ENCODE data around the gene GRM8. TPM values are rescaled to one million over a fixed set of nuclear protein-coding genes. Genes with fewer than 3 reads are reported as not detected.

GRM8 gene
- polyA plus RNA-seq, 2 of the 4 experiments (the other 2 are of a cell fraction): 0.06 TPM; not detected in 1

DNA sequence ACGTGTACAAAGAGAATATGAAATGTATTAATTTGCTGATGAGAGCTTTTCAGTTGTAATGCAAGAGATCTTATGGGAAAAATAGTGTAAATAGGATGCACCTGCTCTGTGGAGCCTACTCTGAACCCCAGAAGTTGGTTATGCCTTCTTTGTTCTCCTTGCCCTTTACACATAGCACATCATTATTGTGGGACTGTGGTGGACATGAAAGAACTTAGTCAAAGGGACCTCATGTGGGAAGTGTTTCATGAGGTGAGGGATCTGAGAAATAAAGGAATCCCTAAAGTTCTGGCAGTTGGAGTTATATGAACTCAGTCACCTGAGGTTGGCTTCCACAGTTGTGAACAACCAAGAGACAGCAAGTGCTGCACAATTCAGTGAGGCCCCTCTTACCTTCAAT lies 66.1 kb downstream of the GRM8 start:
- ChIA-PET CTCF (no interaction called here), POLR2A (no interaction called here)
- FAIRE-seq: no peak
- H3K4me3 ChIP-seq: no peak overlapping the region
- no peak overlapping the region for H3K27ac ChIP-seq
- no peak overlapping the region for H3K4me2 ChIP-seq
- no peaks in the 10 kb centered on the region for H3K9me3 ChIP-seq
- ATAC-seq: no peak
- H3K4me1 ChIP-seq: no peaks in the 10 kb centered on the region
- TF ChIP-seq, protein P1, sequence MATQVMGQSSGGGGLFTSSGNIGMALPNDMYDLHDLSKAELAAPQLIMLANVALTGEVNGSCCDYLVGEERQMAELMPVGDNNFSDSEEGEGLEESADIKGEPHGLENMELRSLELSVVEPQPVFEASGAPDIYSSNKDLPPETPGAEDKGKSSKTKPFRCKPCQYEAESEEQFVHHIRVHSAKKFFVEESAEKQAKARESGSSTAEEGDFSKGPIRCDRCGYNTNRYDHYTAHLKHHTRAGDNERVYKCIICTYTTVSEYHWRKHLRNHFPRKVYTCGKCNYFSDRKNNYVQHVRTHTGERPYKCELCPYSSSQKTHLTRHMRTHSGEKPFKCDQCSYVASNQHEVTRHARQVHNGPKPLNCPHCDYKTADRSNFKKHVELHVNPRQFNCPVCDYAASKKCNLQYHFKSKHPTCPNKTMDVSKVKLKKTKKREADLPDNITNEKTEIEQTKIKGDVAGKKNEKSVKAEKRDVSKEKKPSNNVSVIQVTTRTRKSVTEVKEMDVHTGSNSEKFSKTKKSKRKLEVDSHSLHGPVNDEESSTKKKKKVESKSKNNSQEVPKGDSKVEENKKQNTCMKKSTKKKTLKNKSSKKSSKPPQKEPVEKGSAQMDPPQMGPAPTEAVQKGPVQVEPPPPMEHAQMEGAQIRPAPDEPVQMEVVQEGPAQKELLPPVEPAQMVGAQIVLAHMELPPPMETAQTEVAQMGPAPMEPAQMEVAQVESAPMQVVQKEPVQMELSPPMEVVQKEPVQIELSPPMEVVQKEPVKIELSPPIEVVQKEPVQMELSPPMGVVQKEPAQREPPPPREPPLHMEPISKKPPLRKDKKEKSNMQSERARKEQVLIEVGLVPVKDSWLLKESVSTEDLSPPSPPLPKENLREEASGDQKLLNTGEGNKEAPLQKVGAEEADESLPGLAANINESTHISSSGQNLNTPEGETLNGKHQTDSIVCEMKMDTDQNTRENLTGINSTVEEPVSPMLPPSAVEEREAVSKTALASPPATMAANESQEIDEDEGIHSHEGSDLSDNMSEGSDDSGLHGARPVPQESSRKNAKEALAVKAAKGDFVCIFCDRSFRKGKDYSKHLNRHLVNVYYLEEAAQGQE (IDR thresholded peaks at IDR 0.05): no peak
- no peak for TF ChIP-seq CBX8 (IDR thresholded peaks at IDR 0.05)
- TF ChIP-seq HDAC2 (IDR thresholded peaks at IDR 0.05): no peak
- TF ChIP-seq JUNB (IDR thresholded peaks at IDR 0.05): no peak
- TF ChIP-seq CBX2 (IDR thresholded peaks at IDR 0.05; ENCODE audit: borderline replicate concordance, low read depth): no peak
- TF ChIP-seq, protein P2, sequence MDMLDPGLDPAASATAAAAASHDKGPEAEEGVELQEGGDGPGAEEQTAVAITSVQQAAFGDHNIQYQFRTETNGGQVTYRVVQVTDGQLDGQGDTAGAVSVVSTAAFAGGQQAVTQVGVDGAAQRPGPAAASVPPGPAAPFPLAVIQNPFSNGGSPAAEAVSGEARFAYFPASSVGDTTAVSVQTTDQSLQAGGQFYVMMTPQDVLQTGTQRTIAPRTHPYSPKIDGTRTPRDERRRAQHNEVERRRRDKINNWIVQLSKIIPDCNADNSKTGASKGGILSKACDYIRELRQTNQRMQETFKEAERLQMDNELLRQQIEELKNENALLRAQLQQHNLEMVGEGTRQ (IDR thresholded peaks at IDR 0.05): no peak
- no peak for TF ChIP-seq EP300 (IDR thresholded peaks at IDR 0.05)
- TF ChIP-seq, protein P3, sequence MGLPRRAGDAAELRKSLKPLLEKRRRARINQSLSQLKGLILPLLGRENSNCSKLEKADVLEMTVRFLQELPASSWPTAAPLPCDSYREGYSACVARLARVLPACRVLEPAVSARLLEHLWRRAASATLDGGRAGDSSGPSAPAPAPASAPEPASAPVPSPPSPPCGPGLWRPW (IDR thresholded peaks at IDR 0.05): no peak
- TF ChIP-seq JUN (IDR thresholded peaks at IDR 0.05): no peak
- no peak for DNase-seq (ENCODE audit: low read depth in 1 of 2, low spot score in 1 of 2)
- WGBS (ENCODE audit: missing lambda C conversion rate): 3% methylated on average over 1 of the region's 1 CpG

DNA sequence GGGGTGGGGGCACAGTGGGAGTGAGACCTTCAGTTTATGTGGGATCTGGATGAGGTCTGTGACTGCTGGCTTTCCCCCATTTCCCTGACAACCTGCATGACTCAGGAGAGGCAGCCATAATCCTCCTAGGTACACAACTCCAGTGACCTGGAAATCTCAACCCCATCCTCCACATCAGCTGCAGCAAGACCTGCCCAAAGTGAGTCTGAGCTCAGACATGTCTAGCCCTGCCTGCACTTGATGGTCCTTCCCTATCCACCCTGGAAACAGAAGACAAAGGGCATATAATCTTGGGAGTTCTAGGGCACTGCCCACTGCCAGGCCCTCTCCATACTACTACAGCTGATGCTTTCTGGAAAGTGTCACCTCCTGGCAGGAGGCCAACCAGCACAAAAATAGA lies 75.6 kb downstream of the GRM8 start:
- H3K9me3 ChIP-seq: no peaks in the 10 kb centered on the region
- DNase-seq (ENCODE audit: low read depth in 1 of 2, low spot score in 1 of 2): no peak
- FAIRE-seq: no peak
- no peaks in the 10 kb centered on the region for H3K4me1 ChIP-seq
- CTCF ChIA-PET: no interaction called here
- TF ChIP-seq MAZ (IDR thresholded peaks at IDR 0.05; ENCODE audit: borderline replicate concordance, low read depth, low read length) (no peak), KDM1A (IDR thresholded peaks at IDR 0.05; ENCODE audit: low read depth) (no peak), FOXS1 (CRISPR knock-in tag; IDR thresholded peaks at IDR 0.05) (no peak), HOXA7 (CRISPR knock-in tag; IDR thresholded peaks at IDR 0.05) (no peak), CEBPB (IDR thresholded peaks at IDR 0.05) (no peak), ZFP36 (IDR thresholded peaks at IDR 0.05; ENCODE audit: borderline replicate concordance, partially characterized antibody) (no peak), RAD21 (conservative IDR thresholded peaks at IDR 0.05 in 1 of 2, IDR thresholded peaks at IDR 0.05 in 1 of 2) (no peak), HOXB13 (CRISPR knock-in tag; IDR thresholded peaks at IDR 0.05; ENCODE audit: low read depth) (no peak), RNF2 (IDR thresholded peaks at IDR 0.05; ENCODE audit: borderline replicate concordance, low read depth) (no peak), FOSB (CRISPR knock-in tag; IDR thresholded peaks at IDR 0.05) (no peak), PHF8 (IDR thresholded peaks at IDR 0.05; ENCODE audit: borderline replicate concordance, low read depth) (no peak), FOSL2 (IDR thresholded peaks at IDR 0.05) (no peak), FOSL2 (CRISPR knock-in tag; IDR thresholded peaks at IDR 0.05) (no peak)
- TF ChIP-seq, protein P4, sequence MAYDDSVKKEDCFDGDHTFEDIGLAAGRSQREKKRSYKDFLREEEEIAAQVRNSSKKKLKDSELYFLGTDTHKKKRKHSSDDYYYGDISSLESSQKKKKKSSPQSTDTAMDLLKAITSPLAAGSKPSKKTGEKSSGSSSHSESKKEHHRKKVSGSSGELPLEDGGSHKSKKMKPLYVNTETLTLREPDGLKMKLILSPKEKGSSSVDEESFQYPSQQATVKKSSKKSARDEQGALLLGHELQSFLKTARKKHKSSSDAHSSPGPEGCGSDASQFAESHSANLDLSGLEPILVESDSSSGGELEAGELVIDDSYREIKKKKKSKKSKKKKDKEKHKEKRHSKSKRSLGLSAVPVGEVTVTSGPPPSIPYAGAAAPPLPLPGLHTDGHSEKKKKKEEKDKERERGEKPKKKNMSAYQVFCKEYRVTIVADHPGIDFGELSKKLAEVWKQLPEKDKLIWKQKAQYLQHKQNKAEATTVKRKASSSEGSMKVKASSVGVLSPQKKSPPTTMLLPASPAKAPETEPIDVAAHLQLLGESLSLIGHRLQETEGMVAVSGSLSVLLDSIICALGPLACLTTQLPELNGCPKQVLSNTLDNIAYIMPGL (CRISPR knock-in tag; IDR thresholded peaks at IDR 0.05; ENCODE audit: borderline replicate concordance): no peak
- H3K4me2 ChIP-seq: no peak overlapping the region
- H3K4me3 ChIP-seq: no peak overlapping the region
- POLR2A ChIA-PET: no interaction called here
- no peak for ATAC-seq
- no peak overlapping the region for H3K27ac ChIP-seq
